GM23248 (cell line): ENCODE data around the gene ZFYVE26. TPM values are rescaled to one million over a fixed set of nuclear protein-coding genes. Genes with fewer than 3 reads are reported as not detected.

Experiments used
- DNase-seq: peaks from one replicate; pipeline ENCODE4 v3.0.0-alpha.2; 2015
- H2AFZ ChIP-seq: fragments of 200-600 bp; sonication (generic); 2 replicates; pipeline ENCODE4 v1.6.1; 2016; ENCODE audit warnings: antibody characterized with exemption
- H3F3A ChIP-seq: fragments of 200-600 bp; sonication (generic); 2 replicates; pipeline ENCODE4 v1.6.1; 2016; ENCODE audit warnings: mild to moderate bottlenecking, antibody characterized with exemption, mixed run types; ENCODE audit not compliant: insufficient read depth
- H3K27ac ChIP-seq: fragments of 200-600 bp; sonication (generic); 2 replicates; pipeline ENCODE4 v1.5.1; 2016; ENCODE audit warnings: mild to moderate bottlenecking
- H3K27me3 ChIP-seq: fragments of 200-600 bp; sonication (generic); replicated peaks from 2 replicates; pipeline ENCODE4 v1.6.1; 2016; ENCODE audit warnings: mild to moderate bottlenecking; ENCODE audit not compliant: insufficient read depth
- H3K36me3 ChIP-seq: fragments of 200-600 bp; sonication (generic); 2 replicates; pipeline ENCODE4 v1.6.1; 2016; ENCODE audit warnings: low read depth, mild to moderate bottlenecking
- H3K4me1 ChIP-seq: fragments of 200-600 bp; sonication (generic); 2 replicates; pipeline ENCODE4 v1.6.1; 2016; ENCODE audit warnings: mild to moderate bottlenecking; ENCODE audit not compliant: insufficient read depth
- H3K4me2 ChIP-seq: fragments of 200-600 bp; sonication (generic); one replicate; pipeline ENCODE4 v1.6.1; 2016; ENCODE audit warnings: mild to moderate bottlenecking; ENCODE audit not compliant: unreplicated experiment
- H3K4me3 ChIP-seq: fragments of 200-600 bp; sonication (generic); 2 replicates; pipeline ENCODE4 v1.5.1; 2016; ENCODE audit warnings: mild to moderate bottlenecking
- H3K79me2 ChIP-seq: fragments of 200-600 bp; sonication (generic); 2 replicates; pipeline ENCODE4 v1.6.1; 2016; ENCODE audit warnings: mild to moderate bottlenecking; ENCODE audit not compliant: insufficient read depth
- H3K9ac ChIP-seq: fragments of 200-600 bp; sonication (generic); 2 replicates; pipeline ENCODE4 v1.6.1; 2016; ENCODE audit warnings: mild to moderate bottlenecking
- H3K9me2 ChIP-seq: fragments of 200-600 bp; sonication (generic); 2 replicates; pipeline ENCODE4 v1.6.1; 2016; ENCODE audit warnings: mixed run types, mild to moderate bottlenecking, moderate library complexity; ENCODE audit not compliant: insufficient read depth
- H3K9me3 ChIP-seq: fragments of 200-600 bp; sonication (generic); one replicate; pipeline ENCODE4 v1.6.1; 2017; ENCODE audit warnings: low read depth
- H4K20me1 ChIP-seq: fragments of 200-600 bp; sonication (generic); 2 replicates; pipeline ENCODE4 v1.6.0; 2016; ENCODE audit not compliant: insufficient read depth
- EZH2 ChIP-seq: fragments of 200-600 bp; sonication (generic); IDR thresholded peaks from 2 replicates; pipeline ENCODE4 v1.6.1; 2018; ENCODE audit warnings: antibody characterized with exemption, mild to moderate bottlenecking; ENCODE audit not compliant: insufficient read depth, poor library complexity, severe bottlenecking
- EZH2phosphoT487 ChIP-seq: fragments of 200-600 bp; sonication (generic); IDR thresholded peaks from 2 replicates; pipeline ENCODE4 v1.6.1; 2018; ENCODE audit warnings: antibody characterized with exemption, moderate library complexity, mild to moderate bottlenecking, low read depth; ENCODE audit not compliant: insufficient read depth
- WGBS, 2 experiments: methylation state at CpG; one replicate each; pipeline ENCODE4 v1.1.6; 2015 to 2017; ENCODE audit warnings: low lambda C conversion rate in 2 of 2, low coverage in 1 of 2; ENCODE audit errors: missing lambda C conversion rate in 2 of 2; 5-methylcytosine and 5-hydroxymethylcytosine counted together
- in situ Hi-C: fragments of 300-500 bp; cut with MboI; formaldehyde crosslinking; loops from 2 replicates; pipeline ENCODE4 v1.15.0; 2020
- polyA plus RNA-seq: library from polyadenylated mRNA; unstranded; fragments of >200 nt; fragmentation: Nextera tagmentation; extraction: Ambion mirVana; gene quantifications from 2 replicates; pipeline ENCODE4 v1.2.1, GENCODE V29; 2016
- total RNA-seq: library from RNA; depleted of rRNA; stranded (reverse); fragments of >200 nt; shearing (Covaris generic); gene quantifications from 2 replicates; pipeline ENCODE4 v1.2.3, GENCODE V29; 2014

Gene ZFYVE26
- total and polyA plus RNA-seq, 2 experiments from 2014 or later, result 2.7 to 10.8 TPM

DNA sequence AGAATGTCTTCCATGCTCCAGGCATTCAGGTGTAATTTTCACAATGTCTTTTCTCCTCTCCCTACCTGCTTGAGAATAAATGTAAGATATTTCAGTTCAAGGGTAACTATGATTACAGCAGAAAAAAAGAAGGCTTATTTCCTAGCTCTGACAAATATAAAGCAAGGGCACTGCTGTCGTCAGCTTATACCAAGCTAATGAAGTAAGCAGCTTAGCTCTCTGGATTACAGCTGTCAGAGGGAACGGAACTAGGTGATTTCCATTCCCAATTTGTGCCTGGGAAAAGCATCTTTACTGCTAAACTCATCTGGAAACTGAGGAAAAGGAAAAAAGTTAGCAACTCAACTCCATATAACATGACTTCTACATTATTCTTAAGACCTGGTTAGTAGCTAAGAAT is 56.5 kb downstream of the ZFYVE26 start:
- 97 to 100% methylated on average over 2 of the region's 2 CpGs for WGBS, 2 experiments
- in situ Hi-C loops, result no loop called here
- no peaks in the 10 kb centered on the region for H3K27me3 ChIP-seq

DNA sequence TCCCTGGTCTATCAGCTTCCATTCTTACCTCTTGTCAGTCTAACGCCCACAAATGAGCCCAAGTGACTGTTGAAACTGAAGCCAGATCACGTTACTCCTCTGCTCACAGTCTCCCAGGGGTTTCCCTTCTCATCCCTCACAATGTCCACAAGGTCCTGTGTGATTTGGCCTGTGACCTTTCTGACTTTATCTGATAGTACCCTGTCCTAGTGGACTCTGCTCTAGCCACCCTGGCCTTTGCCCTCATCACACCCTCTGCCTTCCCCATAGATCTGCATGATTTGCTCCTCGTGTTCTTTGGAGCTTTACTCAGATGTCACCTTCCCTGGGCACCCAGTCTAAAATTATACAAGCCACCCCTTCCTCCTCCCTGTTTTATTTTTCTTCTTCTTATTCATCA is 59.2 kb downstream of the ZFYVE26 start:
- no peaks in the 10 kb centered on the region for H3K9me2 ChIP-seq
- no peaks in the 10 kb centered on the region for H3K27me3 ChIP-seq
- H2AFZ ChIP-seq, result no peak overlapping the region
- H3K27ac ChIP-seq, result no peak overlapping the region
- no peak for TF ChIP-seq EZH2phosphoT487
- TF ChIP-seq EZH2, result no peak
- no peak overlapping the region for H3K4me2 ChIP-seq
- no peaks in the 10 kb centered on the region for H3K9me3 ChIP-seq
- in situ Hi-C loops, result no loop called here
- no peaks in the 10 kb centered on the region for H4K20me1 ChIP-seq
- H3K4me3 ChIP-seq, result no peak overlapping the region
- H3K4me1 ChIP-seq, result no peaks in the 10 kb centered on the region
- DNase-seq, result no peak
- H3K79me2 ChIP-seq, result no peaks in the 10 kb centered on the region
- H3K9ac ChIP-seq, result no peak overlapping the region
- 0 out of 2 replicates have a peak, but pooled peaks cover 8% of the 10 kb centered on the region for H3K36me3 ChIP-seq
- H3F3A ChIP-seq, result no peaks in the 10 kb centered on the region
- 98 to 99% methylated on average over 3 of the region's 3 CpGs for WGBS, 2 experiments

More for the DNA sequence above, 56.5 kb downstream of the ZFYVE26 start:
- Histone ChIP-seq H4K20me1 (no peaks in the 10 kb centered on the region), H3K27ac (no peak overlapping the region), H3K4me2 (no peak overlapping the region), H3F3A (no peaks in the 10 kb centered on the region), H3K36me3 (0 out of 2 replicates have a peak, but pooled peaks cover 3% of the 10 kb centered on the region), H3K9me3 (no peaks in the 10 kb centered on the region), H3K9ac (no peak overlapping the region), H3K9me2 (no peaks in the 10 kb centered on the region), H3K79me2 (no peaks in the 10 kb centered on the region), H2AFZ (no peak overlapping the region), H3K4me1 (no peaks in the 10 kb centered on the region), H3K4me3 (no peak overlapping the region)
- DNase-seq, result no peak
- TF ChIP-seq EZH2phosphoT487 (no peak), EZH2 (no peak)

DNA sequence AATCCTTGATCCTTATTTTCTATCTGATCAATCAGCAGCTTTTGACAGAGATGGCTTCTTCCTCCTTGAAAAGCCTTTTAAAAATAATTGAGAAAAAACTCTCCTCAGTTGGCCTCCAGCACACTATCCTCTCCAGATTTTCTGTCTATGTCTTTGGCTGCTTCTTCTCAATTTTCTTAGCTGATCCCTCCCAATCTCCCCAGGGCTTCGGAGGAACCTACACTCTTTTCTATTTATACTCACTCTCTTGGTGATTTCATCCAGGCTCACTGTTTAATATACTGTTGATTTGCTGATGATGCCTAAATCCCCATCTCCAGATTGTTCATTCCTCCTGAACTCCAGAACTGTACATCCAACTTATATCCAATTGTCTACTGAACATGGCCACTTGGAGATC is 59.9 kb downstream of the ZFYVE26 start:
- no peak overlapping the region for H3K9ac ChIP-seq
- peaks cover 13% of the 10 kb centered on the region; the same call in 1 of the 2 replicates for H3K36me3 ChIP-seq
- no peak overlapping the region for H3K4me2 ChIP-seq
- no peaks in the 10 kb centered on the region for H3K4me1 ChIP-seq
- WGBS, 2 experiments, result 97 to 100% methylated on average over 1 of the region's 1 CpG
- H3K27ac ChIP-seq, result no peak overlapping the region
- H3K79me2 ChIP-seq, result no peaks in the 10 kb centered on the region
- H3K9me2 ChIP-seq, result no peaks in the 10 kb centered on the region
- H3K4me3 ChIP-seq, result no peak overlapping the region
- in situ Hi-C loops, result no loop called here
- H3K9me3 ChIP-seq, result no peaks in the 10 kb centered on the region
- no peak overlapping the region for H2AFZ ChIP-seq
- DNase-seq, result no peak
- H4K20me1 ChIP-seq, result no peaks in the 10 kb centered on the region
- H3F3A ChIP-seq, result no peaks in the 10 kb centered on the region
- TF ChIP-seq EZH2phosphoT487 (no peak), EZH2 (no peak)
- H3K27me3 ChIP-seq, result no peaks in the 10 kb centered on the region

DNA sequence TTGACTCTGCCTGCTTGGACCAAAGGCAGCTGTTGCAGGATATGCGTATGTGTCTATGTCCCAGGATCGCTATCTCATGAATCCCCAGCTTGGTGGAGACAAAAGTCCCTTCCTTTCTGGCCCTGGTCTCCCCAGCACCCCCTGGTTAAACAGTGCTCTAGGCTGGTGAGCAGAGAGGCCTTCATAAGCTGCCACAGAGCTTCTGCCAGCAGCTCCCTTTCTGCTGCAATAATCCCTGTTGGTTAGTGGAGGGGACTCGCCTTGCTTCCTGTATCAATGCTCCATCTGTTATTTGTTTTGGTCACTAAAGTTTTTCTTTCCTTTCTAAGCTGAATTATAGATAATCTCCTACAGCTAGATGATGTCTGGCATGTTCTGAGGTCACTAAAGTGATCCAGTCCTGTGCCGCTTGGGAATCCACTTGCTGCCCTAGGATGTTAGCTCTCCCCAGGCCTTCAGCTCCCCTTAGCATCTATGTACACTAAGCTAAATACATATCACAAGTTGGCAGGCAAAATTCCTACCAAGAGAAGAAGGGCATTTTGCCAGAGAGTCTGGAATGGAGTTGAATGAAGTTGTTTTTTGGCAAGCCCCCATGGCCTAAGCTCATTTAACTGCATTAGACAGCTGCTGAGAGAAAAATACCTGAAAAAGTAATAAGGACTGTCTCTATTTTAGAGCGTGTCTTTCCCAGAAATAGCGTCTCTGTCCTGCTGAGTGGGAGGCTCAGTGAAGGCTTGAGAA is 66.9 kb downstream of the ZFYVE26 start:
- Histone ChIP-seq H3K27ac (no peak overlapping the region), H3K36me3 (peaks cover 19% of the 10 kb centered on the region; the same call in 1 of the 2 replicates), H3F3A (no peaks in the 10 kb centered on the region), H3K27me3 (no peaks in the 10 kb centered on the region), H3K4me3 (no peak overlapping the region), H3K79me2 (no peaks in the 10 kb centered on the region), H3K4me1 (no peaks in the 10 kb centered on the region), H3K9me2 (no peaks in the 10 kb centered on the region), H2AFZ (no peak overlapping the region), H3K9ac (no peak overlapping the region), H4K20me1 (no peaks in the 10 kb centered on the region), H3K9me3 (no peaks in the 10 kb centered on the region), H3K4me2 (no peak overlapping the region)
- 89 to 92% methylated on average over 6 of the region's 6 CpGs for WGBS, 2 experiments
- in situ Hi-C loops, result no loop called here
- no peak for DNase-seq
- no peak for TF ChIP-seq EZH2
- TF ChIP-seq EZH2phosphoT487, result no peak
